ENCODE measurements around the gene COMMD10. TPM values are rescaled to one million over a fixed set of nuclear protein-coding genes. Genes with fewer than 3 reads are reported as not detected.
A peak's percentile ranks its signal among the peaks of the same experiment; 100 is the strongest.
"Not testable (repeated sequence)": the region's sequence is repeated elsewhere in the genome, so short reads cannot be mapped to it uniquely, and the experiment has no call there.

The COMMD10 gene
- total RNA-seq, 1 donor from 2014 or later = 30.3 TPM

DNA sequence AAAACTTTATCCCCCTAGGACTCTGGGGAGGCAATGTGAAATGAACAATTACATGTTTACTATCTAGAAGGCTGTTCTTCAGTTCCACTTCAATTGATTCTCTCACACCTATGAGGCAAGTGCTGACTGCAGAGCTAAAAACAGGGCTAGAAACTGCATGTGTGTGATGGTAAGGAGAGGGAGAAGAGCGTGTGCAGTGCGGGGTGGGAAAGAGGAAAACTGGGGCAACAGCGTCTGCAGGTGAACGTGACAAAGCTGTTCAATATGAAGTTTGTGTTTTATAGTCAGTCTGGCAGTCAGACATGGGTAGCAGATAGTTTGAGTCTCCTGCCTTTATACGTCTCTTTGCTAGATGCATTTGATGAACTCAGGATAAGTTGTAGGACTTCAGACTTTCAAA, 6.6 kb upstream of the COMMD10 start:
- no peaks in the 10 kb centered on the region for H3K27me3 ChIP-seq (ENCODE audit: control insufficient read depth, insufficient read depth, low read length)
- no peak for TF ChIP-seq CTCF (IDR thresholded peaks at IDR 0.05; ENCODE audit: insufficient read depth, low read length, severe bottlenecking)
- DNase-seq (ENCODE audit: low read depth) = no peak
- no peaks in the 10 kb centered on the region for H3K36me3 ChIP-seq (ENCODE audit: control insufficient read depth, insufficient read depth, low read length)
- no peak for FAIRE-seq
- no peak overlapping the region for H3K4me3 ChIP-seq (ENCODE audit: low read depth, low read length)

- Histone ChIP-seq H3K36me3 (ENCODE audit: control insufficient read depth, insufficient read depth, low read length) (peaks cover 2% of the 10 kb centered on the region), H3K27me3 (ENCODE audit: control insufficient read depth, insufficient read depth, low read length) (no peaks in the 10 kb centered on the region), H3K4me3 (ENCODE audit: low read depth, low read length) (peak overlapping the region; percentile 95)
- no peak for TF ChIP-seq CTCF (IDR thresholded peaks at IDR 0.05; ENCODE audit: insufficient read depth, low read length, severe bottlenecking)
- DNase-seq (ENCODE audit: low read depth) (peak; percentile 40), FAIRE-seq (no peak)
These were observed 536 bp upstream of the COMMD10 start for GRCh38 chr5:116084287-116084691.

DNA sequence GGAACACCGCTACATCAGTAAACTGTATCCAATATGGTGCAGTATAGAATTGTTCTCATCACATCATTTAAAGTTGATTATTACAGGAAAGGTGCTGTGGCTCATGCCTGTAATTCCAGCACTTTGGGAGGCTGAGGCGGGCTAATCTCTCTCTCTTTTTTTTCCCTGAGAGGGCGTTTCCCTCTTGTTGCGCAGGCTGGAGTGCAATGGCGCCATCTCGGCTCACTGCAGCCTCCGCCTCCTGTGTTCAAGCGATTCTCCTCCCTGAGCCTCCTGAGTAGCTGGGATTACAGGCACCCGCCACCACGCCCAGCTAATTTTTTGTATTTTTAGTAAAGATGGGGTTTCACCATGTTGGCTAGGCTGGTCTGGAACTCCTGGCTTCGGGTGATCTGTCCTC, 1.5 kb downstream of the COMMD10 start:
- not testable (repeated sequence) for H3K4me3 ChIP-seq (ENCODE audit: low read depth, low read length); FAIRE-seq; H3K27me3 ChIP-seq (ENCODE audit: control insufficient read depth, insufficient read depth, low read length); H3K36me3 ChIP-seq (ENCODE audit: control insufficient read depth, insufficient read depth, low read length); DNase-seq (ENCODE audit: low read depth)

GRCh38 chr5:116088062-116088461, 3.2 kb downstream of the COMMD10 start:
- H3K4me3 ChIP-seq (ENCODE audit: low read depth, low read length) = no peak overlapping the region
- H3K27me3 ChIP-seq (ENCODE audit: control insufficient read depth, insufficient read depth, low read length) = no peaks in the 10 kb centered on the region
- no peak for DNase-seq (ENCODE audit: low read depth)
- peaks cover 2% of the 10 kb centered on the region for H3K36me3 ChIP-seq (ENCODE audit: control insufficient read depth, insufficient read depth, low read length)
- TF ChIP-seq CTCF (IDR thresholded peaks at IDR 0.05; ENCODE audit: insufficient read depth, low read length, severe bottlenecking) = no peak
- no peak for FAIRE-seq

DNA sequence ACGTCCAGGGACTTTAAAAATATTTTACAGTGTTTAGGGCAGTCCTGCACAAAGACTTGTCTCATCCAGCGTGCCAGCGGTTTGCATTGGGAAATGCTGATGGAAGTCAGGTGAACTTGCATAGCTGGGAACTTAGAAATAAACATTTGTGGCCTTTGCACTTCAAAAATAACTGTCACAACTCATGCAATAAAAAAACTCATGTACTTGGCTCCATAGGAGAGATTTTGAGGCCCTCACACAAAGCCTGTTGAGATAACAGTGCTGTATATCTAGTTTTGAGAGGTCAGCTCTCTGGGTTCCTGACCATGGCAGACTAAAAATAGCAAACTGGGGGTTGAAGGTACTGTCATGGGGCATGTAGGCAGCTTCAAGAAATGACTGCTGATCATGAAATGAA, 5.5 kb downstream of the COMMD10 start:
- no peak for TF ChIP-seq CTCF (IDR thresholded peaks at IDR 0.05; ENCODE audit: insufficient read depth, low read length, severe bottlenecking)
- FAIRE-seq (no peak), DNase-seq (ENCODE audit: low read depth) (no peak)
- Histone ChIP-seq H3K4me3 (ENCODE audit: low read depth, low read length) (no peak overlapping the region), H3K27me3 (ENCODE audit: control insufficient read depth, insufficient read depth, low read length) (no peaks in the 10 kb centered on the region), H3K36me3 (ENCODE audit: control insufficient read depth, insufficient read depth, low read length) (peaks cover 3% of the 10 kb centered on the region)

DNA sequence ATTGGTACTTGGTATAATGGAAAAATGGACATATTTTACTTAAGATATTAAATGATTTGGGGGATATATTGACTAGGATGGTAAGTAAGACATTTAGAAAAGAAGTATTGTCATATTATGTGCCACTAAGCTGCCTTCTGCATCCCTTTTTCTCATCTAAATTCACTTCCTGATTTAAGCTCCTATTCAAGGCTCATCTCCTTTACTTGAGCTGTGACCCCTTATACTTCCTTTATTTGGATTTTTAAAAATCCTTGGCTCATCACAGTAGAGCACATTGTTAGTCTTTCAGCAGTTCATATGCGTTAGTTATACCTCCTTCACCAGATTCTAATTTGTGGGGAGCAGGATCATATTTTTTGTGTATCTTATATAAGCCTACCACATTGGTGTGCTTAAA, 6.6 kb downstream of the COMMD10 start:
- no peak for TF ChIP-seq CTCF (IDR thresholded peaks at IDR 0.05; ENCODE audit: insufficient read depth, low read length, severe bottlenecking)
- peaks cover 3% of the 10 kb centered on the region for H3K36me3 ChIP-seq (ENCODE audit: control insufficient read depth, insufficient read depth, low read length)
- DNase-seq (ENCODE audit: low read depth) = no peak

More for the DNA sequence above, 6.6 kb downstream of the COMMD10 start:
- H3K27me3 ChIP-seq (ENCODE audit: control insufficient read depth, insufficient read depth, low read length) = no peaks in the 10 kb centered on the region
- no peak for FAIRE-seq
- H3K4me3 ChIP-seq (ENCODE audit: low read depth, low read length) = no peak overlapping the region
